IPS-18c (cell line): ENCODE data around the gene TPMT.

Experiments
- H3K4me3 ChIP-seq: 2 replicates; pipeline ENCODE4 v1.7.0; 2013; ENCODE audit warnings: low read depth, mild to moderate bottlenecking, low read length, moderate library complexity; ENCODE audit not compliant: insufficient read depth
- H3K9me3 ChIP-seq: one replicate; pipeline ENCODE4 v1.6.1; 2013; ENCODE audit warnings: mild to moderate bottlenecking, low read length, moderate library complexity; ENCODE audit not compliant: control insufficient read depth, insufficient read depth

The TPMT gene

DNA sequence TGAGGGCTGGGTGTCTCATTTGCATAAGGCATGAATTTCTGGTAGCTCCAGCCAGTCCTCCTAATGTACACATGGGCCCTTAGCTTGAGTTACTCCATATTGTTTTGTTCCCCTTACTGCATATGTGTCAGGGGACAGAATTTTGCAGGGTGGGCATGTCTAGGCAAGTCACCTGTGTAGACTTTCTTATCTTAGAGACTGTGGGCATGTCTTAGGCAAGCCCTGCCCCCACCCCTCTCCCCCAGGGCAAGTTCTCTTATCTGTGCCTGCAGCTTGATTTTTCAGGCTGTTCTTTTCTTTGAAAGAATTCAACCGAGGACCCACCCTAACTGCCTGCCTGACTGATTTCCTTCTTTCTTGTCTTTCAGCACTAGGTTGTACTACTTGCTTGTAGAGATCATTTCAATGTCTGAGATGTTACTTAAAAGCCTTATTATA is 64.5 kb downstream of the TPMT start:
- H3K9me3 ChIP-seq, result peaks cover 5% of the 10 kb centered on the region

DNA sequence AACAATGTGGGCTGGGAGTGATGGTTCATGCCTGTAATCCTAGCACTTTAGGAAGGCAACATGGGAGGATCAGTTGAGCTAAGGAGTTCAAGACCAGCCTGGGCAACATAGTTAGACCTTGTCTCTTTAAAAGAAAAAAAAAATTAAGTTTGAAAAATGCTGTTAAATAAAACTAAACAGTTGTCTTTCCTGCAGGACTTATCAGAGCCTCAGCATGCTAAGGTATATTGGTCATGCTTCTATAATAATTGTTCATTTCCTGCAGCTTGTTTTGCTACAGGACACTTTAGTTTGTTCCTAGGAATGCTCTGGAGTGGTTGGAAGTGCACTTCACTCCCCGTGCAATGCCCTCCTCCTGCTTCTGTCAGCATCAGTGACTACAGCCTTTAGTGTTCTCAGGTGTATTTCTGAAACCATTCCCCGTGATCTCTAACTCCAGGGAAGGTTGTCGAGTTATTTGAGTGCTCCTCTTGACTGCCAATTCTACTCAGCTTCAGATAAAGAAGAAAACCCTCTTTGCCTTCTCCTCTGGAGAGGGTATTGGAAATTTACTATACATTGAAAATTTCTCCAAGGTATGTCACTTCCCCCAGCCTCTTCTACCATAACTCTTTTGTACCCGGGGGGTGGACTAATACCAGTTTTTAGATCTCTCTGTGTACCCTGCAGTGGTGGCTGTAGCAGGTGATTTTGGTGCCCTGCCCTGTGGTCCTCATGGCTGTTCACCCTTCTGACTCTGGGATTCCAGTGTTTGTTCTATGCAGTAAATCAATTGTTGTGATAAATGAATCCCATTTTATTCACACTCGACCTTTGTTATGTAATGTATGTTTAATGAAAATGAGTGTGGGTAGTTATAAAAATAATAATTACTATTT is 66.2 kb downstream of the TPMT start:
- no peak overlapping the region for H3K4me3 ChIP-seq

More for the DNA sequence above, 64.5 kb downstream of the TPMT start:
- no peak overlapping the region for H3K4me3 ChIP-seq

DNA sequence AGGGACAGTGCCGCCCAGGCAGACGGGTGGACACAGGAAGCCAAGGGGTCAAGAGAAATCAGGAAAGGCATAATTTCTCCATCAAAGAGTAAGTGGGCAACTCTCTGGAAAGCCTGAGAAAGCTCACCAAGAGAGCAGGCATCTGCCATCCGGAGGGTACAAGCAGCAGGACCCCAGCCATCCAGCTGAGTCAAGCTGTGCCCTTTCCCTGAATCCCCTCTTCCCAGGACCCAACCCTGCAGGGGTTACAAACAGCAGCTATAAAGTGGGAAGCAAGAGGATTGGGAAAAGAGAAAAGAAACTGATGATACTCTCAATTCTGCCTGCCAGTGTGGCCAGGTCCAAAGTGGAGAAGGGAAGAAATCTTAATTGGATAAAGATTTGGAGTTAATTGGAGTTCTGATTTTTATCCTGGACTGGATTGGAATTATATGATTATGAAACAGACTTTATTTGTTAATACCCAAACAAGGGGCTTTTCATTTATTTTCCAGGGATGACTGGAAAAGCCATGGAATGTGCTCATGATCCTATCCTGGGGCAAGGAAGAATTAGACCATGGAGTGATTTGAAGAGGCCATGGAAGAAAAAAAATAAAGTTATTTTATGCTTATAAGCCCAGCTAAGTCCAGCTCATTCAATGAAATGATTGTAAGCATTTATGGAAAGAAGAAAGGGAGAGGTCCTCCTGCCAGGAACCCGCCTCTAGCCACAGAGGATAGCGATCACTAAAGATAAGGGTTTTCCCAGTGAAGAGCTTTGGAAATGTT is 67.3 kb downstream of the TPMT start:
- peaks cover 5% of the 10 kb centered on the region for H3K9me3 ChIP-seq
- no peak overlapping the region for H3K4me3 ChIP-seq

More for the DNA sequence above, 66.2 kb downstream of the TPMT start:
- peaks cover 5% of the 10 kb centered on the region for H3K9me3 ChIP-seq

DNA sequence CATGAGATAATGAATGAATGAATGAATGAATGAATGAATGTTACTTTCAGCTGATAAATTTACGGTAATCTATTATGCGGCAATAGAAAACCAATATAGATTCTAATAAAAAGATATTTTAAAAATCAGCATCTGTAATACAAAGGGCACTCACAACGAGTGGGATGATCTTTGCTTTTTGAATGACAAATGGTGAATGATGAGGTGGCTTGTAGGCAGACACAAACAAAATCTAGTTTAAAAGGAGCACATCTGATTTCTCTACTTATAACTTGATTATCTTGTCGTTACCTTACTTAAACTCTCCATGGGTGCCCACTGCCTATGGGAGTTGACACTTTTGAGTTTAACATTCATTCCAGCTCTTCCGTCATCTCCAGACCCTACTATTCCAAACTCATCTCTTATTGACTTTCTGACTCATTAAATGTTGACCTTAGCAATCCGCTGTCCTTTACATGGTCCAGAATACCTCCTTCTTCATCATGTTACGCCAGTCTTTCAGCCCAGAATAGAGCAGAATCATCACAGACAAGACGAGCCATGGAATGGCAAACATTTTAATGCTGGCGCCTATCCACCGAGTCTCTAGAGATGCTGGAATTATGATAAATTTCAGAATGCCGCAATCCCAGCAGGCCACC is 73.7 kb downstream of the TPMT start:
- Histone ChIP-seq H3K4me3 (no peak overlapping the region), H3K9me3 (no peaks in the 10 kb centered on the region)

DNA sequence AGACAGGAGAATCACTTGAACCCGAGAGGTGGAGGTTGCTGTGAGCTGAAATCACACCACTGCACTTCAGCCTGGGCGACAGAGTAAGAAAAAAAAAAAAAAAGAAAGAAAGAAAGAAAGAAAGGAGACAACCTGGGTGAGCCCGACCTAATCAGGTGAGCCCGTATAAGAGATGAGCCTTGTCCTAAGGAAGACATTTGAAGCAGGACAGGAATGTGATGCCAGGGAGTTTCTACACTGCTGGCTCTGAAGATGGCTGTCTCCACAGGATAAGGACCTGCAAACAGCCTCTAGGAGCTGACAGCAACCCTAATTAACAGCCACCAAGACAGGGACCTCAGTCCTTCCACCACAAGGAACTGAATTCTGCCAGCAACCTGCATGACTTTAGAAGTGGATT is 74.3 kb downstream of the TPMT start:
- Histone ChIP-seq H3K4me3 (no peak overlapping the region), H3K9me3 (no peaks in the 10 kb centered on the region)

DNA sequence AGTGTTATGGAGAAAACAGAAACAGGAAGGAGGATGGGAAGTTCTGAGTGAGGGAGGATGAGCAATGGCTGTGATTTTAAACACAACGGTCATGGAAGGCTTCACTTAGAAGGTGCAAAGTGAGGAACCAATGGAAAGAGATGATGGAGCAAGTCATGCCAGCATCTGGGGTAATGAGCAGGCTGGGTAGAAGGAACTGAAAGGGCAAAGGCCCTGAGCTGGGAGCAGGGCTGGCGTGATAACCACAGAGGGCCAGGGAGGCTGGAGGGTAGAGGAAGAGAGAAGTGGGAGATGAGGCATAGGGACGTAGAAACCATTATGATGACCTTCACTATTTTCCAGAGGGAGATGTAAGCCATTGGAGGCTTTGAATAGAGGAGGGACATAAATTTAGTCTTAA is 76.0 kb downstream of the TPMT start:
- H3K4me3 ChIP-seq, result no peak overlapping the region
- no peaks in the 10 kb centered on the region for H3K9me3 ChIP-seq
